KMS-11 (cell line): ENCODE measurements around the gene ZNF521.

Experiments used
- H2AFZ ChIP-seq: fragments of 200-600 bp; sonication (generic); 2 replicates; pipeline ENCODE4 v1.6.1; 2016; ENCODE audit warnings: antibody characterized with exemption, mixed run types, low read depth
- H3K27ac ChIP-seq: fragments of 200-600 bp; sonication (generic); 2 replicates; pipeline ENCODE4 v1.6.1; 2016; ENCODE audit warnings: mild to moderate bottlenecking, mixed run types
- H3K27me3 ChIP-seq: fragments of 200-600 bp; sonication (generic); 2 replicates; pipeline ENCODE4 v1.6.1; 2017; ENCODE audit warnings: mild to moderate bottlenecking, low read depth, mixed run types, moderate library complexity; ENCODE audit not compliant: insufficient read depth
- H3K36me3 ChIP-seq: fragments of 200-600 bp; sonication (generic); 2 replicates; pipeline ENCODE4 v1.6.1; 2017; ENCODE audit warnings: mild to moderate bottlenecking, mixed run types; ENCODE audit not compliant: insufficient read depth
- H3K4me1 ChIP-seq: fragments of 200-600 bp; sonication (generic); 2 replicates; pipeline ENCODE4 v1.6.1; 2016; ENCODE audit warnings: mild to moderate bottlenecking, low read depth, mixed run types; ENCODE audit not compliant: poor library complexity, severe bottlenecking
- H3K4me2 ChIP-seq: fragments of 200-600 bp; sonication (generic); 2 replicates; pipeline ENCODE4 v1.7.0; 2016; ENCODE audit warnings: mild to moderate bottlenecking, mixed run types
- H3K4me3 ChIP-seq: fragments of 200-600 bp; sonication (generic); IDR thresholded peaks from 2 replicates; pipeline ENCODE4 v1.6.1; 2017; ENCODE audit warnings: low read depth, low read length, mixed read lengths; ENCODE audit not compliant: insufficient read depth
- H3K79me2 ChIP-seq: fragments of 200-600 bp; sonication (generic); 2 replicates; pipeline ENCODE4 v1.6.1; 2016; ENCODE audit warnings: low read depth, mixed run types; ENCODE audit not compliant: insufficient read depth
- H3K9ac ChIP-seq: fragments of 200-600 bp; sonication (generic); 2 replicates; pipeline ENCODE4 v1.6.1; 2016; ENCODE audit warnings: mild to moderate bottlenecking, mixed run types
- H4K20me1 ChIP-seq: fragments of 200-600 bp; sonication (generic); 2 replicates; pipeline ENCODE4 v1.6.1; 2016; ENCODE audit warnings: mild to moderate bottlenecking, mixed run types; ENCODE audit not compliant: insufficient read depth
- CTCF ChIP-seq: fragments of 200-600 bp; sonication (generic); conservative IDR thresholded peaks from 2 replicates; pipeline ENCODE4 v1.6.1; 2017; ENCODE audit warnings: low read depth, mild to moderate bottlenecking, antibody characterized with exemption, low read length, moderate library complexity, mixed read lengths

The ZNF521 gene

GRCh38 chr18:25222648-25223047 is 129.3 kb downstream of the ZNF521 start:
- no peaks in the 10 kb centered on the region for H4K20me1 ChIP-seq
- no peak overlapping the region for H3K4me2 ChIP-seq
- H3K9ac ChIP-seq = no peak overlapping the region
- no peak for TF ChIP-seq CTCF
- H2AFZ ChIP-seq = no peak overlapping the region
- no peaks in the 10 kb centered on the region for H3K36me3 ChIP-seq
- H3K4me1 ChIP-seq = no peaks in the 10 kb centered on the region
- no peaks in the 10 kb centered on the region for H3K27me3 ChIP-seq
- H3K4me3 ChIP-seq = no peak overlapping the region
- no peaks in the 10 kb centered on the region for H3K79me2 ChIP-seq
- H3K27ac ChIP-seq = no peak overlapping the region

- no peaks in the 10 kb centered on the region for H3K27me3 ChIP-seq
- no peak overlapping the region for H3K4me2 ChIP-seq
- no peak overlapping the region for H3K27ac ChIP-seq
- H3K79me2 ChIP-seq = no peaks in the 10 kb centered on the region
- no peak for TF ChIP-seq CTCF
- no peaks in the 10 kb centered on the region for H3K36me3 ChIP-seq
- H3K4me1 ChIP-seq = no peaks in the 10 kb centered on the region
- no peak overlapping the region for H2AFZ ChIP-seq
- no peak overlapping the region for H3K4me3 ChIP-seq
- H3K9ac ChIP-seq = no peak overlapping the region
- H4K20me1 ChIP-seq = no peaks in the 10 kb centered on the region
Measured at GRCh38 chr18:25210622-25211021, 141.3 kb downstream of the ZNF521 start.

GRCh38 chr18:25192065-25192464 is 159.9 kb downstream of the ZNF521 start:
- no peak for TF ChIP-seq CTCF
- H3K79me2 ChIP-seq = no peaks in the 10 kb centered on the region
- H3K9ac ChIP-seq = no peak overlapping the region
- H3K27me3 ChIP-seq = no peaks in the 10 kb centered on the region
- H3K4me2 ChIP-seq = no peak overlapping the region
- H4K20me1 ChIP-seq = no peaks in the 10 kb centered on the region
- no peaks in the 10 kb centered on the region for H3K4me1 ChIP-seq
- H3K4me3 ChIP-seq = no peak overlapping the region
- no peak overlapping the region for H3K27ac ChIP-seq
- H2AFZ ChIP-seq = no peak overlapping the region
- no peaks in the 10 kb centered on the region for H3K36me3 ChIP-seq

- Histone ChIP-seq H3K27me3 (no peaks in the 10 kb centered on the region), H4K20me1 (no peaks in the 10 kb centered on the region), H3K9ac (no peak overlapping the region), H3K4me3 (no peak overlapping the region), H3K36me3 (no peaks in the 10 kb centered on the region), H2AFZ (no peak overlapping the region), H3K79me2 (no peaks in the 10 kb centered on the region), H3K4me1 (no peaks in the 10 kb centered on the region), H3K4me2 (no peak overlapping the region), H3K27ac (no peak overlapping the region)
- TF ChIP-seq CTCF = no peak
Measured at GRCh38 chr18:25190472-25190871, 161.5 kb downstream of the ZNF521 start.
